DOHH2 (cell line): Measurements from ENCODE around the gene BBS9.

Source experiments
- H3F3A ChIP-seq: fragments of 200-600 bp; sonication (generic), shearing (Covaris generic); 2 replicates; pipeline ENCODE4 v1.6.0; 2016; ENCODE audit warnings: antibody characterized with exemption, mild to moderate bottlenecking; ENCODE audit not compliant: control insufficient read depth, insufficient read depth
- H3K27ac ChIP-seq: fragments of 200-600 bp; sonication (generic); 2 replicates; pipeline ENCODE4 v1.5.1; 2014; ENCODE audit warnings: low read depth, mild to moderate bottlenecking, low read length, moderate library complexity
- H3K27me3 ChIP-seq: fragments of 200-600 bp; sonication (generic); 2 replicates; pipeline ENCODE4 v1.6.1; 2014; ENCODE audit warnings: mild to moderate bottlenecking, low read length, mixed read lengths; ENCODE audit not compliant: control insufficient read depth
- H3K36me3 ChIP-seq: fragments of 200-600 bp; sonication (generic); 2 replicates; pipeline ENCODE4 v1.6.1; 2014; ENCODE audit warnings: mild to moderate bottlenecking, low read length, moderate library complexity, mixed read lengths; ENCODE audit not compliant: control insufficient read depth
- H3K4me1 ChIP-seq: fragments of 200-600 bp; sonication (generic); 2 replicates; pipeline ENCODE4 v1.6.1; 2014; ENCODE audit warnings: mild to moderate bottlenecking, low read length, mixed read lengths; ENCODE audit not compliant: control insufficient read depth
- H3K4me2 ChIP-seq: fragments of 200-600 bp; sonication (generic); 2 replicates; pipeline ENCODE4 v1.6.0; 2014; ENCODE audit warnings: mild to moderate bottlenecking, low read length, moderate library complexity
- H3K4me3 ChIP-seq: fragments of 200-600 bp; sonication (generic); 2 replicates; pipeline ENCODE4 v1.5.1; 2014; ENCODE audit warnings: mild to moderate bottlenecking, low read length, mixed read lengths
- H3K79me2 ChIP-seq: fragments of 200-600 bp; sonication (generic); 2 replicates; pipeline ENCODE4 v1.6.1; 2014; ENCODE audit warnings: mild to moderate bottlenecking, low read length, mixed read lengths; ENCODE audit not compliant: control insufficient read depth
- H3K9me2 ChIP-seq: fragments of 200-600 bp; sonication (generic); replicated peaks from 2 replicates; pipeline ENCODE4 v1.6.1; 2014; ENCODE audit warnings: mild to moderate bottlenecking, low read length, mixed read lengths; ENCODE audit not compliant: control insufficient read depth
- H3K9me3 ChIP-seq: fragments of 200-600 bp; sonication (generic); 2 replicates; pipeline ENCODE4 v1.6.1; 2014; ENCODE audit warnings: antibody characterized with exemption, low read length, mixed read lengths; ENCODE audit not compliant: control insufficient read depth, insufficient read depth
- H4K20me1 ChIP-seq: fragments of 200-600 bp; sonication (generic); 2 replicates; pipeline ENCODE4 v1.6.0; 2014; ENCODE audit warnings: low read depth, mild to moderate bottlenecking, antibody characterized with exemption, low read length, moderate library complexity; ENCODE audit not compliant: control insufficient read depth, insufficient read depth
- EZH2phosphoT487 ChIP-seq: fragments of 200-600 bp; sonication (generic); IDR thresholded peaks from 2 replicates; pipeline ENCODE4 v1.6.1; 2017; ENCODE audit warnings: borderline replicate concordance, mild to moderate bottlenecking, antibody characterized with exemption, low read length, moderate library complexity, mixed read lengths
- TF ChIP-seq, protein P1 (sequence below): fragments of 200-600 bp; sonication (generic); IDR thresholded peaks from one replicate; pipeline ENCODE4 v1.5.1; 2014; ENCODE audit warnings: antibody characterized with exemption, mild to moderate bottlenecking, low read depth, low read length; ENCODE audit not compliant: poor library complexity, severe bottlenecking

The BBS9 gene

DNA sequence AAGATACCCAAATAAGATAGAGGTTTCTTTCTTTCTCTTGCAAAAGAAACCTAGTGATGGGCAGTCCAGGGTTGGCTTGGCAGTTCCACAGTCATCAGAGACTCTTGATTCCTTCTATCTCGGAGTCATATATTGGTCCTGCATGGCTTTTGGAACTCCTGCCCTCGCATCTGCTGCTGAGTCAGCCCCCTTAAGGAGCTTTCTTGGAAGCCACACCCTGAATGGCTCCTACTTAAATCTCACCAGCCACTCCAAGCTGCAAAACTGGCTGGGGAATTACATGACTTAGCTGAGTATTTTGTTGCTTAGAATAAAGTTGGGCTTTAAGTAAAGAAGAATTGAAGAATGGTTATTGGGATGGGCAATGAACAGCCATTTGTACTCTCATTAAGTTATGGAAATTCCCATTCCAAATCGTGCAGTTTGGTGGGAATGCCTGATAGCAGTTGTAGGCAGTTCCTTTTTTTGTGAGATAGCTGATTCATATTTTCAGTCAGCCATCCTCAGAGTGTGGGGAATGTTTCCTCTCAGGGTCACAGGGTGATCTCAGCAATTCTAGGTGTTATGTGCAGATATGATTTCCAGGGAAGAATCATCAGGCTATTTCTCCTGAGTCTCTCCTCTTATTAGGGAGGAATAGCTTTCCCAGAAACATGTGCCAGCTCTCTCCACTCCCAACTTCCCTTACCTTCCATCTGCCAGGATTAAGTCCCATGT lies 209.9 kb downstream of the BBS9 start:
- H3K4me3 ChIP-seq, result no peak overlapping the region
- H3K9me3 ChIP-seq, result no peaks in the 10 kb centered on the region
- H3K36me3 ChIP-seq, result no peaks in the 10 kb centered on the region
- no peaks in the 10 kb centered on the region for H3K79me2 ChIP-seq
- no peaks in the 10 kb centered on the region for H4K20me1 ChIP-seq
- peaks cover 4% of the 10 kb centered on the region; the same call in 1 of the 2 replicates for H3K27me3 ChIP-seq
- H3K9me2 ChIP-seq, result no peaks in the 10 kb centered on the region
- no peaks in the 10 kb centered on the region for H3K4me1 ChIP-seq
- H3K27ac ChIP-seq, result no peak overlapping the region
- H3K4me2 ChIP-seq, result no peak overlapping the region
- TF ChIP-seq EZH2phosphoT487, result no peak
- TF ChIP-seq, protein P1, sequence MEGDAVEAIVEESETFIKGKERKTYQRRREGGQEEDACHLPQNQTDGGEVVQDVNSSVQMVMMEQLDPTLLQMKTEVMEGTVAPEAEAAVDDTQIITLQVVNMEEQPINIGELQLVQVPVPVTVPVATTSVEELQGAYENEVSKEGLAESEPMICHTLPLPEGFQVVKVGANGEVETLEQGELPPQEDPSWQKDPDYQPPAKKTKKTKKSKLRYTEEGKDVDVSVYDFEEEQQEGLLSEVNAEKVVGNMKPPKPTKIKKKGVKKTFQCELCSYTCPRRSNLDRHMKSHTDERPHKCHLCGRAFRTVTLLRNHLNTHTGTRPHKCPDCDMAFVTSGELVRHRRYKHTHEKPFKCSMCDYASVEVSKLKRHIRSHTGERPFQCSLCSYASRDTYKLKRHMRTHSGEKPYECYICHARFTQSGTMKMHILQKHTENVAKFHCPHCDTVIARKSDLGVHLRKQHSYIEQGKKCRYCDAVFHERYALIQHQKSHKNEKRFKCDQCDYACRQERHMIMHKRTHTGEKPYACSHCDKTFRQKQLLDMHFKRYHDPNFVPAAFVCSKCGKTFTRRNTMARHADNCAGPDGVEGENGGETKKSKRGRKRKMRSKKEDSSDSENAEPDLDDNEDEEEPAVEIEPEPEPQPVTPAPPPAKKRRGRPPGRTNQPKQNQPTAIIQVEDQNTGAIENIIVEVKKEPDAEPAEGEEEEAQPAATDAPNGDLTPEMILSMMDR, result no peak
- no peaks in the 10 kb centered on the region for H3F3A ChIP-seq

DNA sequence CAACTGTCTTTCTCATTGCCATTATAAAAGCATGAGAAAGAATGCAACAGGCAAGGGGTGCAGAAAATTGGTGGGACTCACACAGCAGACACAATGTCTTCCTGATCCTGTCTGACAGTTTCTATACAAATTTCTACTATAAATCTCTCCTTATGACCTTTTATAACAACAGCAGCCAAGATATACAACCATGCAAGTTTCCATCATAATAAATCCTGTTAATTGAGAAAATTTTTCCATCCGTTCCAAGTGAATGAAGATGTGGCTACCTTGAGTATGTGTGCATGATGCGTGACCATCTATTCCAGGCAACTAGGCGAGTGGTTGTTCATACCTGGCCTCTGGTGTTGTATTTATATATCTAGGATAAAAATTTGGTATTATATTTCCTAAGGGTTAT lies 216.7 kb downstream of the BBS9 start:
- no peaks in the 10 kb centered on the region for H3K79me2 ChIP-seq
- no peak for TF ChIP-seq EZH2phosphoT487
- TF ChIP-seq, protein P1, result no peak
- no peaks in the 10 kb centered on the region for H3F3A ChIP-seq
- no peaks in the 10 kb centered on the region for H3K4me1 ChIP-seq
- H3K36me3 ChIP-seq, result no peaks in the 10 kb centered on the region
- no peak overlapping the region for H3K4me3 ChIP-seq
- H3K9me2 ChIP-seq, result no peaks in the 10 kb centered on the region
- H4K20me1 ChIP-seq, result no peaks in the 10 kb centered on the region
- H3K9me3 ChIP-seq, result no peaks in the 10 kb centered on the region
- H3K27me3 ChIP-seq, result no peaks in the 10 kb centered on the region
- H3K4me2 ChIP-seq, result no peak overlapping the region
- no peak overlapping the region for H3K27ac ChIP-seq

DNA sequence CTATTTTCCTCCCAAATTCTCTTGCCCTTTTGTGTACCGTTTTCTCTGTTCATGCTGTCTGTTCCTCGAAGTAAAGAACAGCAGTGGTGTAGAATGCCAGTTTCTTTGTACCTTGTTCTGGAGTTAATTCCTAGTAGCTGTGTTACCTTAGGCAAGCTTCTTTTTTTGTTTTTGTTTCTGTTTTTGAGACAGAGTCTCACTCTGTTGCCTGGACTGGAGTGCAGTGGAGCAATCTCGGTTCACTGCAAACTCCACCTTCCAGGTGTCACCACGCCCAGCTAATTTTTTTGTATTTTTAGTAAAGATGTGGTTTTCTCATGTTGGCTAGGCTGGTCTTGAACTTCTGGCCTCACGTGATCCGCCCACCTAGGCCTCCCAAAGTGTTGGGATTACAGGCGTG lies 221.2 kb downstream of the BBS9 start:
- no peaks in the 10 kb centered on the region for H3K36me3 ChIP-seq

More for the DNA sequence above, 221.2 kb downstream of the BBS9 start:
- TF ChIP-seq, protein P1, result no peak
- no peak for TF ChIP-seq EZH2phosphoT487
- H3K4me1 ChIP-seq, result no peaks in the 10 kb centered on the region
- H3K79me2 ChIP-seq, result no peaks in the 10 kb centered on the region
- no peak overlapping the region for H3K4me3 ChIP-seq
- H3K27ac ChIP-seq, result no peak overlapping the region
- H3K27me3 ChIP-seq, result no peaks in the 10 kb centered on the region
- no peaks in the 10 kb centered on the region for H4K20me1 ChIP-seq
- H3K9me3 ChIP-seq, result no peaks in the 10 kb centered on the region
- H3K9me2 ChIP-seq, result no peaks in the 10 kb centered on the region
- no peak overlapping the region for H3K4me2 ChIP-seq
- no peaks in the 10 kb centered on the region for H3F3A ChIP-seq
